Activated CD8-positive, alpha-beta memory T cell treated with anti-CD3 and anti-CD28 coated beads for 48 hours (primary cell): ENCODE measurements around the gene MYL6B.
A peak's percentile ranks its signal among the peaks of the same experiment; 100 is the strongest.
"Not testable (repeated sequence)": the region's sequence is repeated elsewhere in the genome, so short reads cannot be mapped to it uniquely, and the experiment has no call there.

Source experiments
- DNase-seq, 3 experiments: peaks; one replicate each; pipeline ENCODE4 v3.0.0-alpha.2; 2020; ENCODE audit warnings: low read depth in 2 of 3, low spot score in 2 of 3

MYL6B gene

DNA sequence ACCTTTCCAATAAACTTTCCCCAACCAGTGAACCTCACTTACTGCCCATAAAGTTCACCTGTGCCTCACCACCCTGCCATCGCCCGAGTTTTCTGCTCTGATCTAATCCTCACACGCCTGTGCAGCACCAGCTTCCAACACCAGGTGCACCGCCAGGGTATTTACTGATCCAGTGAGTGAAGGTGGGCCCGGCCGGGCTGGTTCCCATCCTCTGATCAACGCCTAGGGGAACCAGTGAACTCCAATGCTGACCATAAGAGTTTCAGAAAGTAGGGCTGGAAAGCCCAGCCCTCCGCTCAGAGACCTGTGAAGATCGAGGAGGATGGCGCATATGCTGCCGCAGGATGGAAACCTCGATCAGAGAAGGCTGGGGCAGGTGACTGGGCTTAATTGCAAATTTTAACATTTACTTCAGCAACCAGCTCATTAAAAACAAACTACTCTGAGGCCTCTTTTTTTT, 685 bp upstream of the MYL6B start:
- peak; percentile 36 to 48 (median 40) for DNase-seq

- DNase-seq, result no peak
Measured at GRCh38 chr12:56152756-56153677, 630 bp downstream of the MYL6B start.

DNA sequence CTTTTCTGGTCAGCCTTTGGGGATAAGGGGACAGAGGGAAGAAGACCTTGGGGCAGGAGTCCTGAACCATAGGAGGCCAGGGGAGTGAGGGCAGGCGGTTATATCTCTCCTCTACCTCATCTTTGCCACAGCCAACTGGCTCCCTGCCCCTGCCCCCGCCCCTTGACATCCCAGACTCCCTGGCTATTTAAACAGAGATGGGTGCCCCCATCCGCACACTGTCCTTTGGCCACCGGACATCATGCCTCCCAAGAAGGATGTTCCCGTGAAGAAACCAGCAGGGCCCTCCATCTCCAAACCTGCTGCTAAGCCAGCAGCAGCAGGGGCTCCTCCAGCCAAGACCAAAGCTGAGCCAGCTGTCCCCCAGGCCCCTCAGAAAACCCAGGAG, 1.3 kb downstream of the MYL6B start:
- DNase-seq, result no peak

DNA sequence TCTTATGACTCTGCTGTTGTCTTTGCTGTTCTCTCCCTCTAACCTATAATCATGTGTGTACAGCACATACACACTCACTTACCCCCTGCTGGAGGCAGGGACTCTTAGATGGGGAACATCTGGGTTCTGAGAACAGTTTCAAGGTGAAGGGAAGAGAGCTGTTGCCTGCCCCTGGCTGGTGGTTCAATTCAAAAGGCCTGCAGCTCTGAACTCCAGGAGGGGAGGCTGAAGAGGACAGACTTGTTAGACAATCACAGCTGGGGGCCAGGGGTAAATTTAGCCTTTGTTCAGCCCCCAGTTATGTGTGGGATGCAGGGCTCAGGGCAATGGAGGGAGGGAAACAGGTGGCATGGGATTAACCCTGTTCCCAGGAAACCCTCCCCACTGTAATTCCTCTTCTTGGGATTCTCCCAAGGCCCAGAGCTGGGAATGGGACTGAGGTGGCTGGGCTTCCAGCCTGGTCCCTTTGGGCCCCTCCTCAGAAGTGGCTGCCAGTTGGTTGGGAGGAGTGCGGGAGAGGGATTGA, 1.9 kb downstream of the MYL6B start:
- no peak for DNase-seq

GRCh38 chr12:56154818-56155217, 2.4 kb downstream of the MYL6B start:
- no peak for DNase-seq

- no peak for DNase-seq
Measured at GRCh38 chr12:56155256-56155845, 3.0 kb downstream of the MYL6B start.

GRCh38 chr12:56156464-56157200, 4.2 kb downstream of the MYL6B start:
- not testable (repeated sequence) for DNase-seq

GRCh38 chr12:56157201-56158028, 5.0 kb downstream of the MYL6B start:
- DNase-seq, result peak; percentile 31 to 36 (median 36)

DNA sequence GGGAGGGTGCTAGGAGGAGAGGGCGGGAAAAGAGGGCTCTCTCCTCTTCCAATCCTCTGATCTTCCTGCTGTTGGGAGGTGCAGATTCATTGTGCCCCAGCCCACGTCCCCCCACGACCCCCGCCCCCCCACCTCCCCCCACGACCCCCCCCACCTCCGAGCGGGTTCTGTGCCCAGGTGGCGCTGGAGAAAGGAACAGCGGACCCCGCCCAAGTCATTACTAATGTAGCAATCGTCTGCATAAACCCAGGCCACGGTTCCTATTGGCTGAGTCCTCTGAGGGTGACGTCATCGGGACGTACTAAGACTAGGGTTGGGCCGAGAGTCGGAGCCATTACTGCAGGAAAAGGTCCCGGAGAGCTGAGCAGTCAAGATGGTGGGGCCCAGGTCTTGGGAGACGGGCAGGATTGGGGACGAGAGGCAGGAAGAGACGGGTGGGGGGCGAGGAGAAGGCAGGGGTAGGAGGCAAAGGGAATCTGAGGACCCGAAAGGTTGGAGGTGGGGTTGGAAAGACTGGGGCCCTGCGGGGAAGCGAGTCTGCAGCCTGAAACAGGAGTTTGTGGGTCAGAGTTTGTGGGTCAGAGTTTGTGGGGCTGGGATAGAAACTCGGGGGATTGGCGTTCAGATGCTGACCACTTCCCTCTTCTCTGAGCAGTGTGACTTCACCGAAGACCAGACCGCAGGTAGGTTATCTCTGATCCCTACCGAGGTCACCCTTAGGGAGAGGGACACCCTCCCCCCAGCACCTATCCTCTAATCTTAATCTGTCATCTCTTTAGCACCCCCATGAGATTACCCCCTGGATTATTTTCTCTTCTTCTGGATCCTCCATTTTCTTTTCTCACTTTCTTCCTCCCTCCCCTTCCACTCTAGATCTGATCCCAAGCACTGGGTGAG, 5.9 kb downstream of the MYL6B start, which contains the start of gene MYL6:
TSS of gene MYL6 (plus strand) at position 331 of the 897 bp plus-strand sequence. CDS start at position 374, 43 bp downstream.
- peak; percentile 62 to 84 (median 74) for DNase-seq

DNA sequence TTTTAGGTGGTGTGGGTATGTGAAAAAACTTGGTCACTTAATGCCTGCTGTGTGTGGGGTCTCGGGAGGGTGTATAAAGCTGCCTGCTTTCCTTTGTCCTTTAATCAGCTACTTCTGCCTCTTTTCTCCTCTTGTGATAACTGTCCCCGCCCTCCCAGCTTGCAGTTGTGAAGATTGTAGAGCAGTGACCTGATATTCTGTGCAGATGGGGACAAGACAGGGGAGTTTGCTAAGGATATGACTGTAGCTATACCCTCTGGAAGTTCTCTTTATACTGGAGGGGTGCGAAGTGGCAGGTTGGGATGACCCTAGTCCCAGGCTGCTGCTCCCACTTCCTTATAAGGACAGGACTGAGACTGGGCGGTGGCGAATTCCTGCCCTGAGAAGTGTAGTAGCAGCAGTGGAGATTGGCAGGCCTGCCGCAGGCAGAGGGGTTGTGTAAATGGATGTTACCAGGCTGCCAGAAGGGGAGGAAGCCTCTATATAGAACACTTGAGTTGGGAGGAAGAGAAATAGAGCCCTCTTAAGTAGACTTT, 6.6 kb downstream of the MYL6B start:
- no peak for DNase-seq

GRCh38 chr12:56159482-56160192, 7.2 kb downstream of the MYL6B start:
- DNase-seq, result no peak

GRCh38 chr12:56160193-56160763, 7.9 kb downstream of the MYL6B start:
- DNase-seq, result peak in 1 of 3 experiments; percentile 30

DNA sequence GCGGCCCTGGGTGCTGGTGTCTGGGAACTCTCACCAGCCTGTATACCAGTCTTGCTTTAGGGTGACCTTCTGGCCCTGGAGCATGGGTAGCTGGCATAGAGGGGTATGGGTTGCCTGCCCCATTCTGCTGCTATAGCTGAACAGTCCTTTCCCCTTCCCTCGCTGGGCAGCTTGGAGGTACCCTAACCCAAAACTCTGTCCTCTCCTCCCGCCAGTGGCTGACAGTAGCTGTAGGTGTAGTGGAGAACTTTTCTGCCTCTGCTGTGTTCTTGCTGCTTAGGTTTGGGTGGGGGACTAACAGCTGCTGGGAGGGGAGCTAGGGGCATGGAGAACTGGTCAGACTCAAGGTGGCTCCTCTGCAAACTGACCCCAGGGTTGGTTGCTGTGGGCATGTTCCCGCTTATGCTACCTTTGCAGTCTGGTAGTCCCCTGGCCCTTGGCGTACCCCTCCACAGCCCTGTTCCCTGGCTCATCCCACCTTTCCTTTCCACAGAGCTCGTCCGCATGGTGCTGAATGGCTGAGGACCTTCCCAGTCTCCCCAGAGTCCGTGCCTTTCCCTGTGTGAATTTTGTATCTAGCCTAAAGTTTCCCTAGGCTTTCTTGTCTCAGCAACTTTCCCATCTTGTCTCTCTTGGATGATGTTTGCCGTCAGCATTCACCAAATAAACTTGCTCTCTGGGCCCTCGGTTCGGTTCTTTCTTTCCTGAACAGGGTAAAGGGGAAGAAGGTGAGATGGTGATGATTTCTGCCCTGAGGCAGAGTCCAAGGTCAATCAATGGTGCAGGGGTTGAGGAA, 8.7 kb downstream of the MYL6B start:
- no peak for DNase-seq

GRCh38 chr12:56161690-56162351, 9.4 kb downstream of the MYL6B start:
- no peak for DNase-seq

DNA sequence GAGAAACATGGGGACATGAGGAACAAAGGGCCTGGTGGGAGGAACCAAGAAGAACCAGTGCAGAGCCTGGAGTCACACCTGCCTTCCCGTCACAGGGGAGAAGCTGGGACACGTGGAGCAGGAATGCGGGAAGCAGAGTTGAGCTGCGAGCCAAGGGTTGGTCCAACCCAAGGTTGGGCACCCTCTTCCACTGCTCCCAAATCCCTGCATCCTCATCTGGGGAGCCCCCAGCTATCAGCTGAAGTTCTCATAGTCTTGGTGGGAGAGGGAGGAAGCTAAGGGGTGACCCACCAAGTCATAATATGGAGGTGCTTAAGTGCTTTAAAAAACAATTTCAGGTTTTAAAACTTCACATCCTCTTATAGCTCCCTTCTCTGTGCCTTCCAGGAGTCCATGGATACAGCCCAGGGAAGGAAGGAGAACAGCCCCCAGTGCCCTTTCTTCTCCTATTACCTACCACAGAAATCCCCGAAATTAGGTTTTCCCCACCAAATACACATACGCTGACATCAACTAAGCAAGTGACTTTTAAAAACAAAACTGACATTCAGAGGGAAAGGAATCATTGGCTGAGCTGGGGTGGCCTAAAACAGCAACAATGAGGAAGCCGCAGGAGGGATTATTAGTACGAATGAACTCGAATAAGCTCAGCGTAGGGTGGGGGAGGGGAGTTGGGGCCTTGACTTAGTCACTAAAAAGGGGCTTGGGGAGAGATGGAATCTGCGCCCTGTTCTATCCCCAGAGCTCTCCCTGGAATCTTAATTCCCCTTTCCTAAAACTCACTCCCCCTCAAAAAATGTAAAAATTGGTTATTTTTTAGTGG, 10.3 kb downstream of the MYL6B start:
- DNase-seq, result no peak
